HG02938 (cell line): ENCODE data around the gene NCS1.

Source experiments
- ATAC-seq: cut with Tn5 transposase; IDR thresholded peaks from one replicate; pipeline ENCODE4 v1.9.1; 2021; ENCODE audit warnings: mild to moderate bottlenecking, moderate library complexity; ENCODE audit not compliant: unreplicated experiment

NCS1 gene

GRCh38 chr9:130172161-130172857, at the start of gene NCS1:
NCS1 (plus strand) TSS chr9:130172404; CDS start chr9:130172664, 260 bp downstream.
- no peak for ATAC-seq

- no peak for ATAC-seq
These were observed 49.7 kb upstream of the NCS1 start for GRCh38 chr9:130122456-130122855.

GRCh38 chr9:130124085-130124860, 47.9 kb upstream of the NCS1 start:
- no peak for ATAC-seq

GRCh38 chr9:130126721-130127433, 45.3 kb upstream of the NCS1 start:
- ATAC-seq, result no peak

GRCh38 chr9:130128251-130128650, 44.0 kb upstream of the NCS1 start:
- ATAC-seq, result no peak

GRCh38 chr9:130128733-130129431, 43.3 kb upstream of the NCS1 start:
- ATAC-seq, result peak; percentile 76

- no peak for ATAC-seq
These were observed 42.7 kb upstream of the NCS1 start for GRCh38 chr9:130129432-130130061.

- ATAC-seq, result no peak
These were observed 39.5 kb upstream of the NCS1 start for GRCh38 chr9:130132746-130133145.

- ATAC-seq, result no peak
These were observed 35.0 kb upstream of the NCS1 start for GRCh38 chr9:130137081-130137640.

- ATAC-seq, result no peak
These were observed 34.5 kb upstream of the NCS1 start for GRCh38 chr9:130137641-130138081.

GRCh38 chr9:130138171-130138653, 34.0 kb upstream of the NCS1 start:
- ATAC-seq, result no peak

- no peak for ATAC-seq
These were observed 33.4 kb upstream of the NCS1 start for GRCh38 chr9:130138791-130139190.

- no peak for ATAC-seq
These were observed 33.0 kb upstream of the NCS1 start for GRCh38 chr9:130139251-130139650.

GRCh38 chr9:130140706-130141105, 31.5 kb upstream of the NCS1 start:
- no peak for ATAC-seq

GRCh38 chr9:130142056-130142455, 30.1 kb upstream of the NCS1 start:
- no peak for ATAC-seq

- ATAC-seq, result no peak
These were observed 29.6 kb upstream of the NCS1 start for GRCh38 chr9:130142641-130143040.

- ATAC-seq, result no peak
These were observed 28.8 kb upstream of the NCS1 start for GRCh38 chr9:130143279-130143893.

- no peak for ATAC-seq
These were observed 28.2 kb upstream of the NCS1 start for GRCh38 chr9:130143958-130144366.

- ATAC-seq, result no peak
These were observed 27.5 kb upstream of the NCS1 start for GRCh38 chr9:130144703-130145102.

- ATAC-seq, result no peak
These were observed 26.5 kb upstream of the NCS1 start for GRCh38 chr9:130145658-130146057.
